Neuronal stem cell (in vitro differentiated cells): ENCODE results near the gene TCEAL3.
"Not testable (repeated sequence)": the region's sequence is repeated elsewhere in the genome, so short reads cannot be mapped to it uniquely, and the experiment has no call there.

ENCODE experiments used
- DNase-seq: peaks from one replicate; pipeline ENCODE4 v3.0.0-alpha.2; 2013; ENCODE audit warnings: low spot score
- H2AFZ ChIP-seq: one replicate; pipeline ENCODE4 v1.6.1; 2013; ENCODE audit warnings: mild to moderate bottlenecking, low read length, inconsistent platforms
- H2AK5ac ChIP-seq: 2 replicates; pipeline ENCODE4 v1.6.1; 2013; ENCODE audit warnings: low read depth, mild to moderate bottlenecking, inconsistent platforms, low read length, moderate library complexity, mixed read lengths
- H2BK120ac ChIP-seq: 2 replicates; pipeline ENCODE4 v1.6.1; 2013; ENCODE audit warnings: low read depth, mild to moderate bottlenecking, inconsistent platforms, low read length, moderate library complexity, mixed read lengths
- H2BK12ac ChIP-seq: one replicate; pipeline ENCODE4 v1.6.1; 2013; ENCODE audit warnings: low read length, inconsistent platforms
- H2BK15ac ChIP-seq: 2 replicates; pipeline ENCODE4 v1.6.1; 2013; ENCODE audit warnings: mild to moderate bottlenecking, low read length, inconsistent platforms, mixed read lengths
- H2BK5ac ChIP-seq: one replicate; pipeline ENCODE4 v1.6.1; 2013; ENCODE audit warnings: inconsistent platforms, mild to moderate bottlenecking, low read length, moderate library complexity
- H3K14ac ChIP-seq: one replicate; pipeline ENCODE4 v1.6.1; 2013; ENCODE audit warnings: low read length, inconsistent platforms
- H3K18ac ChIP-seq: 2 replicates; pipeline ENCODE4 v1.6.1; 2013; ENCODE audit warnings: low read length, inconsistent platforms
- H3K23ac ChIP-seq: 2 replicates; pipeline ENCODE4 v1.6.1; 2013; ENCODE audit warnings: low read depth, mild to moderate bottlenecking, mixed read lengths, low read length, inconsistent platforms; ENCODE audit not compliant: poor library complexity
- H3K27ac ChIP-seq: replicated peaks from 3 replicates; pipeline ENCODE4 v1.5.1; 2013; ENCODE audit warnings: low read length, inconsistent platforms
- H3K27me3 ChIP-seq, 3 experiments: 2 replicates each; pipeline ENCODE4 v1.6.1; 2013; ENCODE audit warnings: low read length in 3 of 3, mild to moderate bottlenecking in 2 of 3, inconsistent platforms in 1 of 3, low read depth in 1 of 3, mixed read lengths in 1 of 3, moderate library complexity in 1 of 3; ENCODE audit not compliant: control insufficient read depth in 3 of 3, insufficient read depth in 3 of 3
- H3K36me3 ChIP-seq, 2 donors: replicated peaks in 1 of 2; 2 replicates each; pipeline ENCODE4 v1.6.1; 2013; ENCODE audit warnings: low read length in 2 of 2; ENCODE audit not compliant: control insufficient read depth in 2 of 2, insufficient read depth in 2 of 2
- H3K4ac ChIP-seq: 2 replicates; pipeline ENCODE4 v1.6.1; 2013; ENCODE audit warnings: inconsistent platforms, mild to moderate bottlenecking, low read length, moderate library complexity
- H3K4me1 ChIP-seq, 2 donors: 1 replicate in 1 of 2; 2 replicates in 1 of 2; pipeline ENCODE4 v1.6.1; 2013; ENCODE audit warnings: low read length in 2 of 2, low read depth in 1 of 2; ENCODE audit not compliant: control insufficient read depth in 2 of 2, insufficient read depth in 1 of 2
- H3K4me2 ChIP-seq: one replicate; pipeline ENCODE4 v1.6.1; 2013; ENCODE audit warnings: mild to moderate bottlenecking, low read length, inconsistent platforms; ENCODE audit not compliant: insufficient read depth, poor library complexity, severe bottlenecking
- H3K4me3 ChIP-seq, 2 donors: 2 replicates each; pipeline ENCODE4 v1.5.1; 2013; ENCODE audit warnings: low read length in 2 of 2, mild to moderate bottlenecking in 2 of 2, inconsistent platforms in 1 of 2, moderate library complexity in 1 of 2
- H3K79me1 ChIP-seq: one replicate; pipeline ENCODE4 v1.6.1; 2013; ENCODE audit warnings: low read depth, mild to moderate bottlenecking, inconsistent platforms, low read length, moderate library complexity
- H3K9ac ChIP-seq: one replicate; pipeline ENCODE4 v1.6.1; 2013; ENCODE audit warnings: mild to moderate bottlenecking, low read depth, low read length, inconsistent platforms; ENCODE audit not compliant: poor library complexity
- H3K9me3 ChIP-seq, 2 donors: replicated peaks in 1 of 2; 2 replicates each; pipeline versions ENCODE3 to v1.6.1; 2013; ENCODE audit warnings: low read length in 2 of 2, mild to moderate bottlenecking in 2 of 2, inconsistent platforms in 1 of 2, low read depth in 1 of 2, mixed read lengths in 1 of 2, moderate library complexity in 1 of 2; ENCODE audit not compliant: control insufficient read depth in 2 of 2, insufficient read depth in 1 of 2
- H4K8ac ChIP-seq: one replicate; pipeline ENCODE4 v1.6.1; 2013; ENCODE audit warnings: low read depth, mild to moderate bottlenecking, inconsistent platforms, low read length, moderate library complexity
- H4K91ac ChIP-seq: one replicate; pipeline ENCODE4 v1.6.1; 2013; ENCODE audit warnings: low read length, low read depth, mild to moderate bottlenecking, inconsistent platforms; ENCODE audit not compliant: poor library complexity
- WGBS, 2 donors: extraction: QIAGEN DNeasy Blood & Tissue Kit; methylation state at CpG; one replicate each; pipeline ENCODE4 v1.1.7; 2013; ENCODE audit warnings: missing lambda C conversion rate in 2 of 2, mixed read lengths in 1 of 2; ENCODE audit not compliant: insufficient read length in 2 of 2, insufficient replicate concordance in 1 of 2; ENCODE audit errors: extremely low coverage in 2 of 2; 5-methylcytosine and 5-hydroxymethylcytosine counted together

Gene TCEAL3

DNA sequence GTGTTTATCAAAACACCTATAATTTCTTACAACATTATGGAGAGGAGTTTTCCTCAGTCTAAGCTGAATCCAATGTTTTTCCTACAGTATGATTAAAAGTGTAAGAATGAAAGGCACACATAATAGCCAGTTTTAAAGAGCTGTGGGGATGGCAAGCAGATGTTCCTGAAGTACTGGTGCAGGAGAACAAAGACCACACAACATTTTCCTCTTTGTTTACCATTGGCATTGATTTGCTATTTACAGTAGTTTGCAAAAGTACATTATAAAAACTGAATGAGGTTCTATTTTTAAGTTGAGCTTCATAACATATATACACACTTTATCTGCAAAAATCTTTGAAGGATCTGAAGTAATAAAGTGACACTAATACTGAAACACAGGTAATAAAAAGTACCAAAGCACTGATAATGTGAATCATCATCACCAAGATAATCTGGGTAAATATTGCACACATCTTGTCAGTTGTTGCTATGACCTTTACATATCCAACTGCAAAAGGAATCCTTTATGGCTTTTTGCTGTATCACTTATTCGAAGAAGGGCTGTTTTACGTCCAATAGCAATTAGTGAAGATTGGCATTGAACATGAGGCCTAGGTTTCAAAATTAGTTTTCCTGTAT lies 43.5 kb downstream of the TCEAL3 start:
- H2BK15ac ChIP-seq = no peak overlapping the region
- no peak overlapping the region for H3K23ac ChIP-seq
- no peak overlapping the region for H3K14ac ChIP-seq
- H3K27ac ChIP-seq = no peak overlapping the region
- no peaks in the 10 kb centered on the region for H3K79me1 ChIP-seq
- no peak overlapping the region for H3K9ac ChIP-seq
- no peaks in the 10 kb centered on the region for H3K36me3 ChIP-seq
- H4K91ac ChIP-seq = no peak overlapping the region
- no peak overlapping the region for H2BK12ac ChIP-seq
- no peak overlapping the region for H2AK5ac ChIP-seq
- H2AFZ ChIP-seq = no peak overlapping the region
- no peak overlapping the region for H3K4me2 ChIP-seq
- no peak overlapping the region for H2BK120ac ChIP-seq
- WGBS, 2 donors = no CpG with 5 or more reads among the region's 2 CpGs
- H2BK5ac ChIP-seq = no peak overlapping the region
- no peak overlapping the region for H3K4me3 ChIP-seq
- DNase-seq = no peak
- H3K9me3 ChIP-seq = no peaks in the 10 kb centered on the region
- no peak overlapping the region for H4K8ac ChIP-seq
- no peaks in the 10 kb centered on the region for H3K4me1 ChIP-seq
- H3K18ac ChIP-seq = no peak overlapping the region
- H3K27me3 ChIP-seq = no peaks in the 10 kb centered on the region
- H3K4ac ChIP-seq = no peak overlapping the region

DNA sequence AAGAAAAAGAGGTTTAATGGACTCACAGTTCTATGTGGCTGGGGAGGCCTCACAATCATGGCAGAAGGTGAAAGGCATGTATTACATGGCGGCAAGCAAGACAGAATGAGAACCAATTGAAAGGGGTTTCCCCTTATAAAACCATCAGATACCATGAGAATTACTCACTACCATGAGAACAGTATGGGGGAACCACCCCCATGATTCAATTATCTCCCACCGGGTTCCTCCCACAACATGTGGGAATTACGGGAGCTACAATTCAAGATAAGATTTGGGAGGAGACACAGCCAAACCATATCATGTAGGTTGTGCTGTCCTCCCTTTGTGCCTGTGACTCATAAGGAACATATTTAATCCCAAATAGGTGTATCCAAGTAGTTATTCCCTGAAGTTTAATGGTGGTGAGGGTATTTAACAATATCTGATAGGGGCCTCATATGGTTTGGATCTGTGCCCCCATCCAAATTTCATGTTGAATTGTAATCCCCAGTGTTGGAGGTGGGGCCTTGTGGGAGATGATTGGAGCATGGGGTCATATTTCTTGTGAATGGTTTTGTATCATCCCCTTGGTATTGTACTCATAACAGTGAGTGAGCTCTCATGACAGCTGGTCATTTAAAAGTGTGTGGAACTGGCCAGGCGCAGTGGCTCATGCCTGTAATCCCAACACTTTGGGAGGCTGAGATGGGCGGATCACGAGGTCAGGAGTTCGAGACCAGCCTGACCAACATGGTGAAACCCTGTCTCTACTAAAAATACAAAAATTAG lies 47.7 kb downstream of the TCEAL3 start:
- H2AFZ ChIP-seq, H3K4me1 ChIP-seq, H3K9ac ChIP-seq, H2AK5ac ChIP-seq, H3K4me2 ChIP-seq, H3K4me3 ChIP-seq, H3K23ac ChIP-seq, H4K91ac ChIP-seq, H3K9me3 ChIP-seq, H3K27me3 ChIP-seq, H3K27ac ChIP-seq, H3K4ac ChIP-seq, H3K18ac ChIP-seq, H2BK120ac ChIP-seq, H3K14ac ChIP-seq, H3K36me3 ChIP-seq, H2BK12ac ChIP-seq, H2BK15ac ChIP-seq, H2BK5ac ChIP-seq, DNase-seq, H4K8ac ChIP-seq, H3K79me1 ChIP-seq: not testable (repeated sequence)
- no CpG with 5 or more reads among the region's 7 CpGs for WGBS, 2 donors

DNA sequence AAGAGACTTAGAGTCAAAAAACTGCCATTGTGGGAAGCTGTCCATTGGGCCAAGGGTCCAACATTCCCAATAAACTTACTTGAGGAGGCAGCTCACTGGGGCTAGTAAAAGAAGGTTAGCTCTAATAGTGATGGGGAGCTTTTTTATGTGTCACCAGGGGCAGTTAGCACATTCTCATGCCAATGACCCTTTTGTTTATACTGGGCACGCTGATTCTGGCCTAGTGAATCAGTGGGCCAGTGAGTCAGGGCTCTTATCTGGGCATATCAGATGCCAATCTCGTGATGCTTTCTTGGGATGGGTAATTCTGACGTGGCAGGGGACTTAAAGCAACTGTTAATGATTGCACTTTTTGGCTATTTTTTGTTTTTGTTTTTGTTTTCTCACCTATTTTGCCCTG lies 48.9 kb downstream of the TCEAL3 start:
- WGBS, 2 donors = no CpG with 5 or more reads among the region's 3 CpGs
- Histone ChIP-seq H2BK5ac (no peak overlapping the region), H3K4ac (no peak overlapping the region), H3K4me2 (no peak overlapping the region), H4K91ac (no peak overlapping the region), H2BK120ac (no peak overlapping the region), H3K4me3 (no peak overlapping the region), H3K23ac (no peak overlapping the region), H3K9ac (no peak overlapping the region), H3K79me1 (no peaks in the 10 kb centered on the region), H3K9me3 (no peaks in the 10 kb centered on the region), H2AK5ac (no peak overlapping the region), H2BK12ac (no peak overlapping the region), H3K27ac (no peak overlapping the region), H3K4me1 (no peaks in the 10 kb centered on the region), H2AFZ (no peak overlapping the region), H2BK15ac (no peak overlapping the region), H3K36me3 (no peaks in the 10 kb centered on the region), H3K14ac (no peak overlapping the region), H3K27me3 (no peaks in the 10 kb centered on the region), H3K18ac (no peak overlapping the region), H4K8ac (no peak overlapping the region)
- DNase-seq = no peak

DNA sequence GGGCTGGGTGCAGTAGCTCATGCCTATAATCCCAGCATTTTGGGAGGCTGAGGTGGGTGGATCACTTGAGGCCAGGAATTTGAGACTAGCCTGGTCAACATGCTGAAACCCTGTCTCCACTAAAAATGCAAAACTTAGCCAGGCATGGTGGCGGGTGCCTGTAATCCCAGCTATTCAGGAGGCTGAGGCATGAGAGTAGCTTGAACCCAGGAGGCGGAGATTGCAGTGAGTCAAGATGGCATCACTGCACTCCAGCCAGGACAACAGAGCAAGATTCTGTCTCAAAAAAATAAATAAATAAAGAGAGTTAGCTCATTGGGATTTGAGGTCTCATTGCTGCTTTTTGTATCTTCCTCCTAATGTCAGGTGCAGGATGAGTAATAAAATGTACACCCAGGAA lies 49.3 kb downstream of the TCEAL3 start:
- not testable (repeated sequence) for H2BK15ac ChIP-seq, H2BK5ac ChIP-seq, H3K4me1 ChIP-seq, H4K91ac ChIP-seq, H3K9me3 ChIP-seq, H2AK5ac ChIP-seq, H3K36me3 ChIP-seq, H2AFZ ChIP-seq, DNase-seq, H4K8ac ChIP-seq, H3K4me2 ChIP-seq, H3K27me3 ChIP-seq, H3K14ac ChIP-seq, H3K23ac ChIP-seq, H2BK120ac ChIP-seq, H3K4me3 ChIP-seq, H3K4ac ChIP-seq, H3K27ac ChIP-seq, H2BK12ac ChIP-seq, H3K9ac ChIP-seq, H3K79me1 ChIP-seq, H3K18ac ChIP-seq
- no CpG with 5 or more reads among the region's 2 CpGs for WGBS, 2 donors
